ENCODE measurements around the gene SNX14.

DNA sequence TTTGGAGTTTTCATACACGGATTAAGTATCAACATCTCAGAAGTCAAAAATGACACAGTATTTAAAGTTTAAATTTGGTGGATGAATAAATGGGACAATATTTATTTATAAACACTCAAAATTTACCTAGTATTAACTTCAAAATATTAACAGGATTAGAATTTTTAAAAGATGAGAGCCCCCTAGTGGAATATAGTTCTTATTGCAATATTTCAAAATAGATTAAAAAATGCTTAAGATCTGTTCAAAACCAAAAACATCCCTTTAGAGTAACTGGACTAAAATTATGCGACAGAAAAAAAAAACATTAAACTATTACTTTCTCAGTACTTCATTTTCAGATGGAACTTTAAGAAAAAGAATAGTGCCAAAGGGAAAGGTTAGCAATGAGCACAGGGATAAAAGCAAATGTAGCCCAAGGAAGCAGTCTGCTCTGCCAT lies 56.6 kb downstream of the SNX14 start:
- TF ChIP-seq SIN3A (IDR thresholded peaks at IDR 0.05; ENCODE audit: borderline replicate concordance, insufficient read depth, low read length) (no peak), TAF1 (IDR thresholded peaks at IDR 0.05; ENCODE audit: borderline replicate concordance, insufficient read depth, low read length) (no peak)

All from PFSK-1 (cell line).